GM18502 (cell line): Measurements from ENCODE around the gene ITPR1.
"Not testable (repeated sequence)": the region's sequence is repeated elsewhere in the genome, so short reads cannot be mapped to it uniquely, and the experiment has no call there.

Experiments
- ATAC-seq: cut with Tn5 transposase; IDR thresholded peaks from one replicate; pipeline ENCODE4 v1.9.1; 2021; ENCODE audit warnings: mild to moderate bottlenecking; ENCODE audit not compliant: unreplicated experiment, poor library complexity

ITPR1 gene

GRCh38 chr3:4751029-4751501, 257.9 kb downstream of the ITPR1 start:
- ATAC-seq: no peak

GRCh38 chr3:4751502-4752101, 258.5 kb downstream of the ITPR1 start:
- ATAC-seq: no peak

- ATAC-seq: no peak
Measured at GRCh38 chr3:4752201-4753072, 259.3 kb downstream of the ITPR1 start.

GRCh38 chr3:4753073-4753691, 260.0 kb downstream of the ITPR1 start:
- no peak for ATAC-seq

GRCh38 chr3:4754180-4755086, 261.3 kb downstream of the ITPR1 start:
- peak; percentile 85 for ATAC-seq

GRCh38 chr3:4755566-4755965, 262.4 kb downstream of the ITPR1 start:
- ATAC-seq: no peak

GRCh38 chr3:4756057-4756775, 263.1 kb downstream of the ITPR1 start:
- no peak for ATAC-seq

- no peak for ATAC-seq
Measured at GRCh38 chr3:4756855-4757574, 263.9 kb downstream of the ITPR1 start.

GRCh38 chr3:4757575-4758248, 264.6 kb downstream of the ITPR1 start:
- ATAC-seq: no peak

GRCh38 chr3:4758249-4758860, 265.2 kb downstream of the ITPR1 start:
- no peak for ATAC-seq

GRCh38 chr3:4758957-4759656, 266.0 kb downstream of the ITPR1 start:
- ATAC-seq: no peak

- no peak for ATAC-seq
Measured at GRCh38 chr3:4759689-4760312, 266.7 kb downstream of the ITPR1 start.

GRCh38 chr3:4761759-4762158, 268.6 kb downstream of the ITPR1 start:
- no peak for ATAC-seq

- ATAC-seq: not testable (repeated sequence)
Measured at GRCh38 chr3:4762481-4763230, 269.5 kb downstream of the ITPR1 start.

GRCh38 chr3:4763604-4764247, 270.6 kb downstream of the ITPR1 start:
- no peak for ATAC-seq

- ATAC-seq: no peak
Measured at GRCh38 chr3:4765212-4765611, 272.1 kb downstream of the ITPR1 start.
